Endothelial cell (in vitro differentiated cells): ENCODE data around the gene GALT. TPM values are rescaled to one million over a fixed set of nuclear protein-coding genes. Genes with fewer than 3 reads are reported as not detected.

Experiments used
- DNase-seq: peaks from one replicate; pipeline ENCODE4 v3.0.0; 2021; ENCODE audit warnings: low spot score
- H3K27ac Mint-ChIP-seq: one replicate; pipeline ENCODE4 v1.8.0; 2021; ENCODE audit warnings: mixed read lengths, inconsistent platforms; ENCODE audit not compliant: unreplicated experiment
- H3K27me3 Mint-ChIP-seq: one replicate; pipeline ENCODE4 v1.8.0; 2021; ENCODE audit warnings: mild to moderate bottlenecking, moderate library complexity, mixed read lengths, inconsistent platforms; ENCODE audit not compliant: unreplicated experiment
- H3K36me3 Mint-ChIP-seq: one replicate; pipeline ENCODE4 v1.8.0; 2021; ENCODE audit warnings: mild to moderate bottlenecking, low read depth, mixed read lengths, inconsistent platforms; ENCODE audit not compliant: unreplicated experiment
- H3K4me1 Mint-ChIP-seq: one replicate; pipeline ENCODE4 v1.8.0; 2021; ENCODE audit warnings: mild to moderate bottlenecking, mixed read lengths, inconsistent platforms; ENCODE audit not compliant: unreplicated experiment
- H3K4me3 Mint-ChIP-seq: one replicate; pipeline ENCODE4 v1.8.0; 2021; ENCODE audit warnings: mild to moderate bottlenecking, mixed read lengths, inconsistent platforms; ENCODE audit not compliant: unreplicated experiment
- H3K9me3 Mint-ChIP-seq: one replicate; pipeline ENCODE4 v1.8.0; 2021; ENCODE audit warnings: mixed read lengths, inconsistent platforms; ENCODE audit not compliant: unreplicated experiment
- total RNA-seq: library from RNA; stranded (reverse); fragmentation: NEBNext Ultra II Directional; extraction: Animal tissue kit (Norgen Biotek cat#: 25700); gene quantifications from one replicate; pipeline ENCODE4 v1.2.1, GENCODE V29; 2021; ENCODE audit not compliant: unreplicated experiment
- TF ChIP-seq, protein P1 (sequence below): fragments of 200-600 bp; sonication (generic); IDR thresholded peaks from one replicate; pipeline ENCODE4 v1.5.0; 2021; ENCODE audit warnings: antibody characterized with exemption; ENCODE audit not compliant: unreplicated experiment

Gene GALT
- total RNA-seq, 1 donor from 2014 or later, result 53.1 TPM

DNA sequence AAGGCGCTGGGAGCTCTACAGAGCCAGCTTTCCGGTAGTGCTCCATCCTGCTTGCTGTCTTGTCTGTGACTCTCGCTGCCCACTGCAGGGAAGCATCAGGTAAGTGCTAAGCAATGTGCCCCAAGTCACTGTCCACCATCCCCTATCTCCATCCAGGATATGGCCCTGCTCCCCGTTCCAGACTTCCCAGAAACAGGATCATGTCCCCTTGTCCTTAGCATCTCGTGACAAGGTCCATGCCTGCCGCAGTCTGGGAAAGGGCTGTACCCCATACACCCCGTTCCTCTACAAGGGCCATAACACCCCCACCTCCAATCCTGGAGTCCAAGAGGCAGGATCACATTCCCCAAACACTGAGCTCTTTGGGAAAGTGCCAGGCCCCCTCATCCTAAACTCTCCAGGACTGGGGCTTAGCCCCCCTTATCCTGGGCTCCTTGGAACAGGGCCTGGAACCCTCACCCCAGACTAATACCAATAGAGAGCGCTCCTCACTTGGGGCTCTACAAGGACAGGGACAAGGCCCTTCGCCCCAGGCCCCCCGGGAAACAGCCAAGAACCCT is 35.1 kb upstream of the GALT start:
- Mint-ChIP-seq H3K36me3 (peaks cover 15% of the 10 kb centered on the region), H3K27me3 (peaks cover 9% of the 10 kb centered on the region), H3K4me1 (peaks cover 15% of the 10 kb centered on the region), H3K9me3 (no peaks in the 10 kb centered on the region), H3K4me3 (peak overlapping the region; percentile 90), H3K27ac (peak overlapping the region; percentile 70)
- TF ChIP-seq, protein P1, sequence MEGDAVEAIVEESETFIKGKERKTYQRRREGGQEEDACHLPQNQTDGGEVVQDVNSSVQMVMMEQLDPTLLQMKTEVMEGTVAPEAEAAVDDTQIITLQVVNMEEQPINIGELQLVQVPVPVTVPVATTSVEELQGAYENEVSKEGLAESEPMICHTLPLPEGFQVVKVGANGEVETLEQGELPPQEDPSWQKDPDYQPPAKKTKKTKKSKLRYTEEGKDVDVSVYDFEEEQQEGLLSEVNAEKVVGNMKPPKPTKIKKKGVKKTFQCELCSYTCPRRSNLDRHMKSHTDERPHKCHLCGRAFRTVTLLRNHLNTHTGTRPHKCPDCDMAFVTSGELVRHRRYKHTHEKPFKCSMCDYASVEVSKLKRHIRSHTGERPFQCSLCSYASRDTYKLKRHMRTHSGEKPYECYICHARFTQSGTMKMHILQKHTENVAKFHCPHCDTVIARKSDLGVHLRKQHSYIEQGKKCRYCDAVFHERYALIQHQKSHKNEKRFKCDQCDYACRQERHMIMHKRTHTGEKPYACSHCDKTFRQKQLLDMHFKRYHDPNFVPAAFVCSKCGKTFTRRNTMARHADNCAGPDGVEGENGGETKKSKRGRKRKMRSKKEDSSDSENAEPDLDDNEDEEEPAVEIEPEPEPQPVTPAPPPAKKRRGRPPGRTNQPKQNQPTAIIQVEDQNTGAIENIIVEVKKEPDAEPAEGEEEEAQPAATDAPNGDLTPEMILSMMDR, result no peak
- DNase-seq, result no peak

DNA sequence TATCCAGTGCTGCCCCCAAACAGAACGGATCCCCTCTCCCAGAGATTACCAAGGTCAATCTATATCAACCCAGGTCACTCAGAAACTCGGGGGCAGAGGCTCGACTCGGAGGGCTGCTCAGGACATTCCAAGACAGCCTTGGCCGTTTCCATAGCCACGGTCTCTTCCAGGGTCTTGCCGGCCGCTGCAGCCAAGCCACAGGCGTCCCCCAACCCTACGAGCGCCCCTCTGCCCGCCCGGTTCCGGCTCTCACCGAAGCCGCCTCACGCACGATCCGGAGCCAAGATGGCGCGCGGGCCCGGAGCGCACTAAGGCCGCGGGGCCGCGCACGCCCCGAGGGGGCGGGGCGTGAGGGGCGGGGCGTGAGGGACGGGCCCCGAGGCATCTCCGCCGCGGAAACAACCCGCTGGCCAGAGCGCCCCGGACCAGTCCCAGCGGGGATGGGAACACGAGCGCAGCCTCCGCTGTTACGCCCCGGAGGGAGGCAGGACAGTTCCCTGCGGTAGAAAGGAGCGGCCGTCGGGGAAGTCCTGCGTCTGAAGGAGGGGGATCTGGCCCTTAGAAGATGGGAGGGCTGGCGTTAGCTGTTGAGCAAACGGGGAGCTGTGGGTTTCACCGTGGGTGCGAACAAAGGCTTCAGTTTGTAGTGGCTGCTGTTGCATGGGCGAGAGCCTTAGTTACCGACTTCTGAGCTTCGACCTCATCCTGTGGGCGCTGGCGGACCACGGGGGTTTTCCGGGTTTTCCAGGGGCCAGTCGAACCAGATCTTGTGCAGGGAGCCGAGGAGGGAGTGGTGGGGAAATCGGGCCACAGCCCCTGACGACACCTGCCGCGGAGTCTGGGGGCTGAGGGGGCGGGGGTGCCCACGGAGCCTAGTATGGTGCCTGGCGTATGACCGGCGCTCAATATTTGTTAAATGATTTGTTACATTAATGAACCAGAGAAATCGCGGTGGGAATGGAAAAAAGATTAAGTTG is 34.4 kb upstream of the GALT start, which contains the start of gene RPP25L:
Gene RPP25L, minus strand, starts transcription at position 287 of the 977 bp plus-strand sequence. CDS start 801 bp downstream, outside the sequence.
- H3K27ac Mint-ChIP-seq, result peak within 1 kb of the TSS; percentile 70
- no peaks in the 10 kb centered on the region for H3K9me3 Mint-ChIP-seq
- TF ChIP-seq, protein P1, result no peak
- H3K4me1 Mint-ChIP-seq, result peaks cover 15% of the 10 kb centered on the region
- H3K27me3 Mint-ChIP-seq, result peaks cover 9% of the 10 kb centered on the region
- DNase-seq, result peak; percentile 87
- H3K36me3 Mint-ChIP-seq, result peaks cover 21% of the 10 kb centered on the region
- peak within 1 kb of the TSS; percentile 90 for H3K4me3 Mint-ChIP-seq

DNA sequence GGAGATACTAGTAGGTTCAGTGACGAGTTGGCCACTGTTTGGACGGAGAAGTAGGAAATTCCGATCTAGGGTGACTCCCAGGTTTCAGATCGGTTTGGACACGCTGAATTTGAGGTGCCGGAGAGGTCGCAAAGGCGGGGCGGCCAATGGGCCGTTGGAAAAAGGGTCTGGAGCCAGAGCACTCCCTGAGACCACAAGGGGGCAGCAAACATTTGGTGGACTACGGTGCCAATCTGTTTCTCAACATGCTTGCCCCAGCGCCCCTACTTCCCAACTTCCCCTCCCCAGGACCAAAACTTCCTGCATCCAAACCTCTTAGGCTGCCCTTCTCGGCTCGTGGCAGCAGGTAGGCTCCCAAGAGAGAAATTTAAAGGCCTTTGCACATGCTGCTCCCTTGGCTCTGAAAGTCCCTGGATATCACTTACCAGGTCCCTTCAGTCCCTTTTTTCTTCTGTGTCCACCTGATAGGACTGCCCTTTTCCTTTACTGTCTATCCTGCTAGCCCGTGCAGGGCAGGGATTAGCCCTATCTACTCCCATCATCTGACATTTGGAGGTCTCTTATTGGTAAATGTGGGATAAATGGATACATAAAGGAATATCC is 33.6 kb upstream of the GALT start:
- Mint-ChIP-seq H3K9me3 (no peaks in the 10 kb centered on the region), H3K27ac (no peak overlapping the region), H3K4me1 (peaks cover 15% of the 10 kb centered on the region), H3K36me3 (peaks cover 21% of the 10 kb centered on the region), H3K27me3 (peaks cover 9% of the 10 kb centered on the region), H3K4me3 (peak overlapping the region; percentile 90)
- TF ChIP-seq, protein P1, result peak; percentile 67
- peak; percentile 81 for DNase-seq

DNA sequence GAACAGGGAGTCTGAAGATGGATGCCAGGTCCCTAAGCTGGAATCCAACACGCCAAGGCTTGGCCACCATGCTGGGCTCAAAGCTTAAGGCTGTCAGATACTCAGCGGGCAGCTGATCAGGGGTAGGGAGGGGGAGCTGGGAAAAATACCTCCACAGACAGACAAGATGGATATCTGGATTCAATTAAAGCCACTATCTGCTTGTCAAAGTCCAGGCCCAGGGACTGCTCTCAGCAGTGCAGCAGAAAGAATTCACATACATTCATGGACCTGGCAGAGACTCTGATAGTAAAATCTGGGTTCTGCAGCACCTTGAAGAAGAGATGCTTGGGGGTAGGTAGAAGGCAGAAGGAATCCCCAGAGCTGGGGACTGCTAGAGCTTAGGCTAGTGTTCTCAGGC is 31.3 kb upstream of the GALT start:
- peaks cover 9% of the 10 kb centered on the region for H3K27me3 Mint-ChIP-seq
- no peaks in the 10 kb centered on the region for H3K9me3 Mint-ChIP-seq
- peaks cover 21% of the 10 kb centered on the region for H3K36me3 Mint-ChIP-seq
- H3K4me1 Mint-ChIP-seq, result peaks cover 25% of the 10 kb centered on the region
- TF ChIP-seq, protein P1, result no peak
- no peak overlapping the region for H3K4me3 Mint-ChIP-seq
- H3K27ac Mint-ChIP-seq, result no peak overlapping the region
- no peak for DNase-seq
